ENCODE data around the gene POLE2. TPM values are rescaled to one million over a fixed set of nuclear protein-coding genes. Genes with fewer than 3 reads are reported as not detected.

POLE2 gene
- total and polyA plus RNA-seq, 2 of the 13 experiments (the other 11 are each of a cell fraction or from before 2014, with no cell fraction given), result 16.6 to 37.0 TPM

GRCh38 chr14:49598485-49599300, 89.3 kb downstream of the POLE2 start, which contains the start of gene LRR1 (continued):
- no peak for TF ChIP-seq MLXIP (CRISPR knock-in tag; IDR thresholded peaks at IDR 0.05; ENCODE audit: borderline replicate concordance)
- TF ChIP-seq TAF1 (CRISPR knock-in tag; IDR thresholded peaks at IDR 0.05), result peak; percentile 95
- TF ChIP-seq ZNF740 (CRISPR knock-in tag; IDR thresholded peaks at IDR 0.05), result no peak
- no peak for TF ChIP-seq ZMAT5 (CRISPR knock-in tag; IDR thresholded peaks at IDR 0.05; ENCODE audit: borderline replicate concordance, low read depth)
- no peak; the same call in none of the 2 replicates for TF ChIP-seq ZNF280B (CRISPR knock-in tag; IDR thresholded peaks at IDR 0.05; ENCODE audit: borderline replicate concordance)
- peak; percentile 86 for TF ChIP-seq GABPB1 (CRISPR knock-in tag; IDR thresholded peaks at IDR 0.05)
- TF ChIP-seq SIX1 (CRISPR knock-in tag; IDR thresholded peaks at IDR 0.05; ENCODE audit: borderline replicate concordance), result no peak
- TF ChIP-seq ZNF775 (CRISPR knock-in tag; IDR thresholded peaks at IDR 0.05; ENCODE audit: borderline replicate concordance), result no peak
- no peak for TF ChIP-seq ZNF34 (CRISPR knock-in tag; IDR thresholded peaks at IDR 0.05; ENCODE audit: borderline replicate concordance)
- no peak for TF ChIP-seq ZNF530 (CRISPR knock-in tag; IDR thresholded peaks at IDR 0.05; ENCODE audit: low read depth)
- 0 out of 2 replicates have a peak, but pooled peaks have one; percentile 21 for TF ChIP-seq ZBTB1 (CRISPR knock-in tag; IDR thresholded peaks at IDR 0.05; ENCODE audit: borderline replicate concordance)
- peak; percentile 89 for TF ChIP-seq MED8 (CRISPR knock-in tag; IDR thresholded peaks at IDR 0.05; ENCODE audit: insufficient replicate concordance)
- no peak; the same call in 1 of the 2 replicates for TF ChIP-seq ONECUT2 (CRISPR knock-in tag; IDR thresholded peaks at IDR 0.05)
- TF ChIP-seq, protein P1, sequence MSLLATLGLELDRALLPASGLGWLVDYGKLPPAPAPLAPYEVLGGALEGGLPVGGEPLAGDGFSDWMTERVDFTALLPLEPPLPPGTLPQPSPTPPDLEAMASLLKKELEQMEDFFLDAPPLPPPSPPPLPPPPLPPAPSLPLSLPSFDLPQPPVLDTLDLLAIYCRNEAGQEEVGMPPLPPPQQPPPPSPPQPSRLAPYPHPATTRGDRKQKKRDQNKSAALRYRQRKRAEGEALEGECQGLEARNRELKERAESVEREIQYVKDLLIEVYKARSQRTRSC (CRISPR knock-in tag; IDR thresholded peaks at IDR 0.05; ENCODE audit: low read depth), result no peak
- peak; percentile 59 for TF ChIP-seq SPEN (CRISPR knock-in tag; IDR thresholded peaks at IDR 0.05; ENCODE audit: low read depth)
- no peak for TF ChIP-seq ZNF747 (CRISPR knock-in tag; IDR thresholded peaks at IDR 0.05; ENCODE audit: borderline replicate concordance)
- TF ChIP-seq SRF (IDR thresholded peaks at IDR 0.05; ENCODE audit: low read depth, low read length), result no peak
- peak; percentile 95 for TF ChIP-seq BORCS8-MEF2B (CRISPR knock-in tag; IDR thresholded peaks at IDR 0.05)
- TF ChIP-seq, protein P2, sequence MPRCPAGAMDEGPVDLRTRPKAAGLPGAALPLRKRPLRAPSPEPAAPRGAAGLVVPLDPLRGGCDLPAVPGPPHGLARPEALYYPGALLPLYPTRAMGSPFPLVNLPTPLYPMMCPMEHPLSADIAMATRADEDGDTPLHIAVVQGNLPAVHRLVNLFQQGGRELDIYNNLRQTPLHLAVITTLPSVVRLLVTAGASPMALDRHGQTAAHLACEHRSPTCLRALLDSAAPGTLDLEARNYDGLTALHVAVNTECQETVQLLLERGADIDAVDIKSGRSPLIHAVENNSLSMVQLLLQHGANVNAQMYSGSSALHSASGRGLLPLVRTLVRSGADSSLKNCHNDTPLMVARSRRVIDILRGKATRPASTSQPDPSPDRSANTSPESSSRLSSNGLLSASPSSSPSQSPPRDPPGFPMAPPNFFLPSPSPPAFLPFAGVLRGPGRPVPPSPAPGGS (CRISPR knock-in tag; IDR thresholded peaks at IDR 0.05), result peak; percentile 93; the same call in 1 of the 2 replicates
- no peak for TF ChIP-seq SP4 (CRISPR knock-in tag; IDR thresholded peaks at IDR 0.05)
- TF ChIP-seq SSRP1 (CRISPR knock-in tag; IDR thresholded peaks at IDR 0.05), result no peak
